ENCODE measurements around the gene ECEL1.
"Not testable (repeated sequence)": the region's sequence is repeated elsewhere in the genome, so short reads cannot be mapped to it uniquely, and the experiment has no call there.

The ECEL1 gene

GRCh38 chr2:232434563-232435374, 52.9 kb downstream of the ECEL1 start:
- no peaks in the 10 kb centered on the region for H3K36me3 ChIP-seq (ENCODE audit: low read length)
- no peaks in the 10 kb centered on the region for H3F3A ChIP-seq (ENCODE audit: insufficient read depth)
- TF ChIP-seq EZH2phosphoT487 (conservative IDR thresholded peaks at IDR 0.05; ENCODE audit: low read length), result no peak
- TF ChIP-seq CTCF (IDR thresholded peaks at IDR 0.05; ENCODE audit: insufficient read depth, low read length, poor library complexity, severe bottlenecking), result no peak
- no peak overlapping the region for H3K4me2 ChIP-seq (ENCODE audit: low read depth, low read length, poor library complexity, severe bottlenecking)
- H3K9me2 ChIP-seq (replicated peaks; ENCODE audit: insufficient read depth, low read length), result no peaks in the 10 kb centered on the region
- H4K20me1 ChIP-seq (ENCODE audit: low read depth, low read length), result no peaks in the 10 kb centered on the region
- H3K27me3 ChIP-seq (ENCODE audit: low read length), result no peaks in the 10 kb centered on the region
- H3K4me3 ChIP-seq (ENCODE audit: insufficient read depth, low read length, poor library complexity, severe bottlenecking), result no peak overlapping the region
- H3K27ac ChIP-seq (ENCODE audit: low read depth, low read length), result no peak overlapping the region
- no peaks in the 10 kb centered on the region for H3K9me3 ChIP-seq (ENCODE audit: insufficient read depth, low read length)
- H2AFZ ChIP-seq (ENCODE audit: low read depth, low read length, severe bottlenecking), result no peak overlapping the region
- H3K79me2 ChIP-seq (ENCODE audit: insufficient read depth, low read length), result no peaks in the 10 kb centered on the region
- no peak overlapping the region for H3K9ac ChIP-seq (ENCODE audit: low read length)

- Histone ChIP-seq H3K4me2 (ENCODE audit: low read depth, low read length, poor library complexity, severe bottlenecking) (no peak overlapping the region), H3K4me3 (ENCODE audit: insufficient read depth, low read length, poor library complexity, severe bottlenecking) (no peak overlapping the region), H3K27ac (ENCODE audit: low read depth, low read length) (no peak overlapping the region), H2AFZ (ENCODE audit: low read depth, low read length, severe bottlenecking) (no peak overlapping the region), H3K9me2 (replicated peaks; ENCODE audit: insufficient read depth, low read length) (no peaks in the 10 kb centered on the region), H3K9me3 (ENCODE audit: insufficient read depth, low read length) (no peaks in the 10 kb centered on the region), H3K79me2 (ENCODE audit: insufficient read depth, low read length) (no peaks in the 10 kb centered on the region), H3F3A (ENCODE audit: insufficient read depth) (no peaks in the 10 kb centered on the region), H4K20me1 (ENCODE audit: low read depth, low read length) (no peaks in the 10 kb centered on the region), H3K36me3 (ENCODE audit: low read length) (no peaks in the 10 kb centered on the region), H3K27me3 (ENCODE audit: low read length) (no peaks in the 10 kb centered on the region), H3K9ac (ENCODE audit: low read length) (no peak overlapping the region)
- TF ChIP-seq CTCF (IDR thresholded peaks at IDR 0.05; ENCODE audit: insufficient read depth, low read length, poor library complexity, severe bottlenecking), result no peak
- no peak for TF ChIP-seq EZH2phosphoT487 (conservative IDR thresholded peaks at IDR 0.05; ENCODE audit: low read length)
Observed at GRCh38 chr2:232434091-232434490, 53.5 kb downstream of the ECEL1 start.

- H3K36me3 ChIP-seq (ENCODE audit: low read length); H3K4me2 ChIP-seq (ENCODE audit: low read depth, low read length, poor library complexity, severe bottlenecking); H4K20me1 ChIP-seq (ENCODE audit: low read depth, low read length): not testable (repeated sequence)
Observed at GRCh38 chr2:232433622-232434021, 54.0 kb downstream of the ECEL1 start.

GRCh38 chr2:232432598-232433184, 54.9 kb downstream of the ECEL1 start:
- H4K20me1 ChIP-seq (ENCODE audit: low read depth, low read length), result no peaks in the 10 kb centered on the region
- no peaks in the 10 kb centered on the region for H3K27me3 ChIP-seq (ENCODE audit: low read length)
- H3K9ac ChIP-seq (ENCODE audit: low read length), result no peak overlapping the region
- no peak overlapping the region for H3K27ac ChIP-seq (ENCODE audit: low read depth, low read length)
- TF ChIP-seq EZH2phosphoT487 (conservative IDR thresholded peaks at IDR 0.05; ENCODE audit: low read length), result no peak
- TF ChIP-seq CTCF (IDR thresholded peaks at IDR 0.05; ENCODE audit: insufficient read depth, low read length, poor library complexity, severe bottlenecking), result no peak
- no peaks in the 10 kb centered on the region for H3K9me3 ChIP-seq (ENCODE audit: insufficient read depth, low read length)
- H3K36me3 ChIP-seq (ENCODE audit: low read length), result no peaks in the 10 kb centered on the region
- H3F3A ChIP-seq (ENCODE audit: insufficient read depth), result no peaks in the 10 kb centered on the region
- H3K79me2 ChIP-seq (ENCODE audit: insufficient read depth, low read length), result no peaks in the 10 kb centered on the region
- H2AFZ ChIP-seq (ENCODE audit: low read depth, low read length, severe bottlenecking), result no peak overlapping the region
- H3K9me2 ChIP-seq (replicated peaks; ENCODE audit: insufficient read depth, low read length), result no peaks in the 10 kb centered on the region
- H3K4me3 ChIP-seq (ENCODE audit: insufficient read depth, low read length, poor library complexity, severe bottlenecking), result no peak overlapping the region
- no peak overlapping the region for H3K4me2 ChIP-seq (ENCODE audit: low read depth, low read length, poor library complexity, severe bottlenecking)

More at GRCh38 chr2:232433622-232434021, 54.0 kb downstream of the ECEL1 start:
- not testable (repeated sequence) for H3K27me3 ChIP-seq (ENCODE audit: low read length); H2AFZ ChIP-seq (ENCODE audit: low read depth, low read length, severe bottlenecking); H3K9me2 ChIP-seq (replicated peaks; ENCODE audit: insufficient read depth, low read length); H3K9ac ChIP-seq (ENCODE audit: low read length); H3K79me2 ChIP-seq (ENCODE audit: insufficient read depth, low read length); H3K9me3 ChIP-seq (ENCODE audit: insufficient read depth, low read length); H3K4me3 ChIP-seq (ENCODE audit: insufficient read depth, low read length, poor library complexity, severe bottlenecking); H3F3A ChIP-seq (ENCODE audit: insufficient read depth); H3K27ac ChIP-seq (ENCODE audit: low read depth, low read length)
